Renal pelvis (tissue), 12 donors: Measurements from ENCODE around the gene OR51E1. TPM values are rescaled to one million over a fixed set of nuclear protein-coding genes. Genes with fewer than 3 reads are reported as not detected.

Experiments used
- DNase-seq: peaks from one replicate; pipeline ENCODE4 v3.0.0-alpha.2; 2013
- long read RNA-seq, 16 experiments: transcript quantifications; one replicate each; lab custom pipeline, GENCODE V29; 2026
- polyA plus RNA-seq, 3 donors: library from polyadenylated mRNA; unstranded; fragments of 120-200 nt; gene quantifications; one replicate each; pipeline ENCODE4 v1.2.1, GENCODE V29; 2013; ENCODE audit not compliant: insufficient read length in 3 of 3

Gene OR51E1
- polyA plus RNA-seq: 1 to 10 TPM; 1.0 to 1.6 (median 1.3) TPM
- long read RNA-seq, donor 1, partial matches to known transcripts: 0 of 2 reads
- long read RNA-seq, donor 1, other reads (novel, unspliced or antisense): 0 of 2 reads
- long read RNA-seq, donor 2: 0 reads
- long read RNA-seq, donor 3, partial matches to known transcripts: 0 of 1 reads
- long read RNA-seq, donor 3, other reads (novel, unspliced or antisense): 0 of 1 reads
- long read RNA-seq, donor 4: 0 reads
- long read RNA-seq, donor 5: 0 reads
- long read RNA-seq, donor 6: 0 reads
- long read RNA-seq, donor 7, partial matches to known transcripts: 0 of 2 reads
- long read RNA-seq, donor 7, other reads (novel, unspliced or antisense): 0 of 2 reads
- long read RNA-seq, donor 8, partial matches to known transcripts: 0 of 1 reads
- long read RNA-seq, donor 8, other reads (novel, unspliced or antisense): 0 of 1 reads
- long read RNA-seq, donor 9: 0 reads
- long read RNA-seq, donor 10, partial matches to known transcripts: 0 of 1 reads
- long read RNA-seq, donor 10, other reads (novel, unspliced or antisense): 0 of 1 reads
- long read RNA-seq, donor 11, partial matches to known transcripts: 0 of 3 reads
- long read RNA-seq, donor 11, other reads (novel, unspliced or antisense): 0 of 3 reads
- long read RNA-seq, donor 12, partial matches to known transcripts: 0 of 2 reads
- long read RNA-seq, donor 12, other reads (novel, unspliced or antisense): 0 of 2 reads
- long read RNA-seq, donor 13: 0 reads
- long read RNA-seq, donor 14: 0 reads
- long read RNA-seq, donor 15, partial matches to known transcripts: 0 of 2 reads
- long read RNA-seq, donor 15, other reads (novel, unspliced or antisense): 0 of 2 reads
- long read RNA-seq, donor 16: 0 reads

DNA sequence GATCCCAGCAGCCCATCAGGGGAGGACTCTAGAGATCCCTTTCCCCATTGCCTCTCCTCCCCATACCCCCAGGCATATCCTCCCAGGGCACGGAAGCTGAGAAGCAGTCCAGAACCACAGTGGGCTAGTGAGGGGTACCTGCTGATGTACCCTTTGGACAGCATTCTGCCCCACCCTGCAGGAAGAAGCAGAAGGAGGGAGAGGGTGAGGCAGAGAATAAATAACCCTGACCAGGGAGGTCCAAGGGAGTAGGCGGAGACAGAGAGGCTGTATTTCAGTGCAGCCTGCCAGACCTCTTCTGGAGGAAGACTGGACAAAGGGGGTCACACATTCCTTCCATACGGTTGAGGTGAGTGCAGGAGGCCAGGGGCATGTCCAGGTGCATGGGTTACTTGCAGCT, at the start of gene OR51E1:
Gene OR51E1, plus strand, starts transcription at position 301 of the 400 bp plus-strand sequence. CDS start 8,545 bp downstream, outside the sequence.
- no peak for DNase-seq

GRCh38 chr11:4605057-4605456, 38.7 kb upstream of the OR51E1 start:
- no peak for DNase-seq

GRCh38 chr11:4606231-4607015, 37.4 kb upstream of the OR51E1 start:
- DNase-seq: peak; percentile 16

- DNase-seq: no peak
These were observed 36.7 kb upstream of the OR51E1 start for GRCh38 chr11:4607096-4607495.

DNA sequence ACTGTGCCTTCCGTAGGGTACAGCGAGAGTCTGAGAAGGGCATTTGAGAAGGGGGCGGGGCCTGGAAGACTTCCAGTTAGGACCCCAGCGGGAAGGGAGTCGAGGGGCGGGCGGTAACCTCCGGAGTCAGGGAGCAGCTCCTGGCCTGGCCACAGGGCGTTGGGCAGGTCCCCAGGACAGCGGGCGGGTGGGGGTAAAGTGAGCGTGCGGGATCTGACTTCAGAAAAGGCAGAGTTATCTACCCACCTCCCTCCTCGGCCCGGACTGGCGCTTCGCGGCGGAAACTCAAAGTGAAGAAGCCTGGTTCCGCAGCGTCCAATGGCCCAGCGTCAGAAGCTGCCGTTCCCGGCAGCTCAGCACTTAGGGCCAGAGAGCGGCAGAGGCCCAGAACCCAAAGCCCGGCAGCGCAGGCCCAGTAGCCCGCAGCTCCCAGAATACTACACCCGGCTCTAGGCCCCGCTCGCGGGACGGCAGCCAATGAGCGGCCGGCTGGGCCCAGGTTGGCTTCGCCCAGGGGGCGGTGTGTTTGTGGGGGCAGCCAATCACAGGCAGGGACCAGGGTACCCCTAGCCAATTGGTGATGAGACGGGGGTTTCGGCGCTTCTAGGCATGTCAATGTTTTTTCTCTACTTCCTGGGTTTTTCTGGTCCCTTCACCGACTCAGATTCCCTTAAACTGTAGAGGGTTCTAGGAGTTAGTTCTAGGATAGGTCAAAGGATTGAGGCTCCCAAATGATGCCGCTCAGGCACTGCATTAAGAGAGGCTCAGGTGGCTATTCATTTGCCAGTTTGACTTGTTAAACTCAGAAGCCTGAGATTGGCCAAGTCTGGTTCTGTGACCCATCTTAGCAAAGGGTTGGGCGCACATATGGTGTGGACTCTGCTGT, 35.8 kb upstream of the OR51E1 start, which contains the start of gene TRIM68:
Gene TRIM68, minus strand, starts transcription at position 451 of the 886 bp plus-strand sequence. CDS start 2,727 bp downstream, outside the sequence.
- peak; percentile 94 for DNase-seq

- DNase-seq: no peak
These were observed 33.4 kb upstream of the OR51E1 start for GRCh38 chr11:4610258-4610935.

DNA sequence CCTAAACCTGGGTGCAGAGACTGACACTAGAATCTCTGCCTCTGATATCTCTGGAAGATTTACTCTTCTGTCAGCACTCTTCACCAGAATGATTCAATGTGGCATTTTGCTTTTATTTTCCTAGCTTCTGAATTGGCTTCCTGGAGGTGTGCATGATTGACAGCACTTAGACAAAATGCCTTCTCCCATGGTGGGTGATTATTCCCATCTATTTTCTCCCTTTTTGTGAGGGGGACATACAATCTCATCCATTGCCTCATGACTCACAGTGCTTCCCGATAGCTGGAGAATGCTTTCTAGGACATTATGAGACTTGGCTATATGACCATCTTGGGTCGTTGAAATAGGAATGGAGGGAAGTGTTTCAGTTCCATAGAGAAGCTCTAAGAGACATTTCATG, 31.8 kb upstream of the OR51E1 start:
- no peak for DNase-seq

GRCh38 chr11:4615856-4616444, 27.8 kb upstream of the OR51E1 start:
- no peak for DNase-seq

DNA sequence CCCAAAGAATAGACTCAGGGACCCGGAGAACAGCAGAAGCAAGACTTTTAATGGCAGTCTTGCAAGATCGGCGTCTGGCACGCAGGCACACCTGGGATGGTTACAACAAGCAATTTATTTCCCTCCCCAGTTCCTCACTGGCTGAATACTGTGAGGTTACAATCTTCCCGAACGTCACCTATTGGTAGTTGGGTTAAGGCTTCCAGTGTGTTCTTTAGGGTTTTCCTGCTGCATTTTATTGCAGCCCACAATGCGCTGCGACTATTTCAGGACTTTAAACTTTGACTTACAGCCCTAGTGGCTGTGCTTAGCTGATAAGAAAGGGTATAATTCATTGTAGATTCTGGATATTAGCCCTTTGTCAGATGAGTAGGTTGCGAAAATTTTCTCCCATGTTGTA, 24.3 kb upstream of the OR51E1 start:
- DNase-seq: no peak

GRCh38 chr11:4626207-4627099, 17.3 kb upstream of the OR51E1 start:
- peak; percentile 80 for DNase-seq

DNA sequence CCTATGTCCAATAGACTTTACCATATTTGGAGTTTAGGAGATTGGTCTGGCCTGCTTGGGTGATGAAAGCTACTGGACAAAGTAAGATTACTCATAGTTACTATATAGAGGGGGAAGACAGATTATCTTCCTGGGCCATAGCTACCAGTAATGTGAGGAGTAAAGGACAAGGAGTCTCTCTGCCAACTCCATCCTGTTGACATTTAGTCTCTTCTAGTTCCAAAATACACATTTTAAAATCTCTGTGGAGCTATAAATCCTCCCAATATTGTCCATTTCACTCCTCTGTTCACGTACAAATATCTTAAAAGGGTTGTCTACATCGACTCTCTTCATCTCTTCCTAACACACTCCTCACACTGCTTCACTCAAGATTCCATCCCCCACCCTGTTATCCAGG, 7.6 kb upstream of the OR51E1 start:
- DNase-seq: no peak

DNA sequence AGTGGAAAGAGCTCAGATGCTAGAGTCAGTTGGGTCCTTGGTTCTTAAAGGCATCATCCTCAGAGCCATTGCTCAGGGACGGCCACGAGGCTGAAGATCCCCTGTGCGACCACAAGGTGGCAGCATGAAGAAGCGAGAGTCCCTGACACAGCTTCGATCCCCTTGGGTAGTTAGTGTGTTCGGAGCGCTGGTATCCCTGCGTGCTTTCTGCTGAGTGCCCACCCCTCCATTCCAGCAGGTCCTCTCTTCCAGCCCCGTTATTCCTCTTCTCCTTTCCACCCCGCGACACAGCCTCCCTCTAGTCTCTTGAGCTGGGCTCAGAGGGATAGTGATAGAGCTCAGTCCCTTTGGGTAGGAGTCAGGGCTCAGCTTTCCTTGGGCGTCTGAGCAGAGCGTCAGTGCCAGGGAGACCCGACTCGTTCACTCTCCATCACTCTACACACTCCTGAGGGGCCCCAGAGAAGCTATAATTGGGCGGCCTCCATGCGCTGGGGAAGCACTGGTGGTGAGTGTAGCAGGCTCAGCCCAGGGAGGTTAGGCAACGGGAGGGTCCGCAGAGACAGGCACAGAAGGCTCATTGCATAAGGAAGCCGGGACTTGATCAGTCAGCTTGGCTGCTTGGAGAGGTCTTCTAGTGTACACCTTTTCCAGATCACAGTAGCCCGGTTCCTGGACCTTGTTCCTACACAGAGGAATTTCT, 6.7 kb upstream of the OR51E1 start, which contains the start of gene OR51D1:
Gene OR51D1, plus strand, starts transcription at position 516 of the 700 bp plus-strand sequence. CDS start 2,314 bp downstream, outside the sequence.
- DNase-seq: peak; percentile 80

- DNase-seq: no peak
These were observed 6.1 kb upstream of the OR51E1 start for GRCh38 chr11:4637662-4638047.

- DNase-seq: no peak
These were observed 3.9 kb upstream of the OR51E1 start for GRCh38 chr11:4639931-4640330.

- DNase-seq: no peak
These were observed 2.3 kb upstream of the OR51E1 start for GRCh38 chr11:4641501-4641900.

DNA sequence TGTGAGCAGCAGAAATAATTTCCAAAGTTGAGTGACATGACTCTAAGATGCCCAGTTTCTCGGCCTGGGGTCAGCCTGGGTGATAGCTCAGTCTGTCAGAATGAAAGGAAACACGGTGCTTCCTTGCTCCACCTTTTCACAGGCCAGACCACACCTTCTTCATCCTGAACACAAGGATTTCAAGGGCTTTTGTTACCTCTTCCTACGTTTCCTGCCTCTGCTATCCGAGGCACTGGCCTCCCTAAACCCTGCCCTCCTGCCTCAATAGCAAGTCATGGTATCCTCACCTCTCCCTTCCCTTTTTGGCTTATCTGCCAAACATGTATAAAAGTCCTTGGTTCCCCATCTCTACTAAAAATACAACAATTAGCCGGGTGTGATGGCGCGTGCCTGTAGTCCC, 1.7 kb upstream of the OR51E1 start:
- no peak for DNase-seq

GRCh38 chr11:4643076-4643475, 706 bp upstream of the OR51E1 start:
- no peak for DNase-seq

GRCh38 chr11:4644233-4644632, 451 bp downstream of the OR51E1 start:
- DNase-seq: no peak
